Testis (tissue), 3 donors: ENCODE results near the gene SGPP2. TPM values are rescaled to one million over a fixed set of nuclear protein-coding genes. Genes with fewer than 3 reads are reported as not detected.
"Not testable (repeated sequence)": the region's sequence is repeated elsewhere in the genome, so short reads cannot be mapped to it uniquely, and the experiment has no call there.

ENCODE experiments used
- DNase-seq: peaks from one replicate; pipeline ENCODE4 v3.0.0-alpha.2; 2019
- H3K27ac ChIP-seq, 2 donors: fragments of 200-600 bp; sonication (generic); one replicate each; pipeline ENCODE4 v1.5.1; 2019
- H3K27me3 ChIP-seq: fragments of 200-600 bp; sonication (generic); one replicate; pipeline ENCODE4 v1.5.1; 2019
- H3K36me3 ChIP-seq: fragments of 200-600 bp; sonication (generic); one replicate; pipeline ENCODE4 v1.5.1; 2017; ENCODE audit warnings: low read depth; ENCODE audit errors: missing control alignments
- H3K4me1 ChIP-seq: fragments of 200-600 bp; sonication (generic); one replicate; pipeline ENCODE4 v1.5.1; 2019
- H3K4me3 ChIP-seq, 2 donors: fragments of 200-600 bp; sonication (generic); one replicate each; pipeline ENCODE4 v1.5.1; 2017 to 2019
- H3K9me3 ChIP-seq: fragments of 200-600 bp; sonication (generic); one replicate; pipeline ENCODE4 v1.5.1; 2017
- POLR2A ChIP-seq: fragments of 450-650 bp; IDR thresholded peaks from one replicate; pipeline ENCODE4 v1.6.1; 2017; ENCODE audit warnings: antibody characterized with exemption, mild to moderate bottlenecking, moderate library complexity
- WGBS, 2 donors: methylation state at CpG; one replicate each; pipeline ENCODE4 v1.1.5; 2018; 5-methylcytosine and 5-hydroxymethylcytosine counted together
- intact Hi-C: fragments of 100-400 bp; cut with DNase I; formaldehyde crosslinking; loops from one replicate; pipeline ENCODE4 v1.15.1; 2023; ENCODE audit warnings: low total_unique reads
- polyA plus RNA-seq: library from polyadenylated mRNA; stranded (reverse); fragments of 350-450 nt; fragmentation: Illumina TruSeq; extraction: RNeasy Lipid Tissue Mini Kit (QIAGEN cat#74804); gene quantifications from one replicate; pipeline ENCODE4 v1.2.3, GENCODE V29; 2014; ENCODE audit warnings: low read depth, low replicate concordance; ENCODE audit not compliant: insufficient read depth
- total RNA-seq, 2 donors: library from RNA; depleted of rRNA; stranded (reverse); fragments of >200 nt; gene quantifications; one replicate each; pipeline ENCODE4 v1.2.3, GENCODE V29; 2016
- TF ChIP-seq, protein P1 (sequence below), 3 experiments: fragments of 450-650 bp in 2 of 3; fragments of 200-600 bp in 1 of 3; sonication (generic) in 1 of 3; IDR thresholded peaks; one replicate each; pipeline ENCODE4 v1.5.1; 2016 to 2019; ENCODE audit warnings: antibody characterized with exemption in 3 of 3, mild to moderate bottlenecking in 2 of 3, moderate library complexity in 1 of 3

Gene SGPP2
- total and polyA plus RNA-seq, 3 donors from 2014 or later: 3.0 to 5.9 (median 3.1) TPM

DNA sequence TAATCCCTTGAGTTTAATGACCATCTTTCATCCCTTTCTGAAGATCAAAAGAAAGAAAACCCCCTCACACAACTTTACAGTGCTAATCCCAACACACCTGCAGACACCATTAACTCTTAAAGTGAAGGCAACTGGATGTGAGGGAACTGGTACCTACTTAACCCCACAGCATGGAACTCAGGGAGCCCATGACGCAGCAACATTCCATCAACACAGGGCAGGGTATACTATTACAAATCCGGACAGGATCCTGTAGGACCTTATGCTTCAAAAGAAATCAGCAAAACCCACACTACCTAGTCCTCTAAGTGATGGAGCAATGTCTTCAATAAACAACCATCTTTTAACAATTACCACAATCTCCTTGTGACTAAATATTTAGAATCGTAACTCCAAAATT, 153.0 kb downstream of the SGPP2 start:
- H3K4me3 ChIP-seq: no peak overlapping the region
- TF ChIP-seq POLR2A: no peak
- TF ChIP-seq, protein P1, sequence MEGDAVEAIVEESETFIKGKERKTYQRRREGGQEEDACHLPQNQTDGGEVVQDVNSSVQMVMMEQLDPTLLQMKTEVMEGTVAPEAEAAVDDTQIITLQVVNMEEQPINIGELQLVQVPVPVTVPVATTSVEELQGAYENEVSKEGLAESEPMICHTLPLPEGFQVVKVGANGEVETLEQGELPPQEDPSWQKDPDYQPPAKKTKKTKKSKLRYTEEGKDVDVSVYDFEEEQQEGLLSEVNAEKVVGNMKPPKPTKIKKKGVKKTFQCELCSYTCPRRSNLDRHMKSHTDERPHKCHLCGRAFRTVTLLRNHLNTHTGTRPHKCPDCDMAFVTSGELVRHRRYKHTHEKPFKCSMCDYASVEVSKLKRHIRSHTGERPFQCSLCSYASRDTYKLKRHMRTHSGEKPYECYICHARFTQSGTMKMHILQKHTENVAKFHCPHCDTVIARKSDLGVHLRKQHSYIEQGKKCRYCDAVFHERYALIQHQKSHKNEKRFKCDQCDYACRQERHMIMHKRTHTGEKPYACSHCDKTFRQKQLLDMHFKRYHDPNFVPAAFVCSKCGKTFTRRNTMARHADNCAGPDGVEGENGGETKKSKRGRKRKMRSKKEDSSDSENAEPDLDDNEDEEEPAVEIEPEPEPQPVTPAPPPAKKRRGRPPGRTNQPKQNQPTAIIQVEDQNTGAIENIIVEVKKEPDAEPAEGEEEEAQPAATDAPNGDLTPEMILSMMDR (IDR thresholded peaks at IDR 0.05): no peak
- no peaks in the 10 kb centered on the region for H3K36me3 ChIP-seq
- 74 to 93% methylated on average over 3 of the region's 3 CpGs for WGBS, 2 donors
- intact Hi-C loops: no loop called here
- H3K4me1 ChIP-seq: peaks cover 9% of the 10 kb centered on the region
- no peaks in the 10 kb centered on the region for H3K9me3 ChIP-seq
- no peak for DNase-seq
- H3K27ac ChIP-seq: no peak overlapping the region
- no peaks in the 10 kb centered on the region for H3K27me3 ChIP-seq

DNA sequence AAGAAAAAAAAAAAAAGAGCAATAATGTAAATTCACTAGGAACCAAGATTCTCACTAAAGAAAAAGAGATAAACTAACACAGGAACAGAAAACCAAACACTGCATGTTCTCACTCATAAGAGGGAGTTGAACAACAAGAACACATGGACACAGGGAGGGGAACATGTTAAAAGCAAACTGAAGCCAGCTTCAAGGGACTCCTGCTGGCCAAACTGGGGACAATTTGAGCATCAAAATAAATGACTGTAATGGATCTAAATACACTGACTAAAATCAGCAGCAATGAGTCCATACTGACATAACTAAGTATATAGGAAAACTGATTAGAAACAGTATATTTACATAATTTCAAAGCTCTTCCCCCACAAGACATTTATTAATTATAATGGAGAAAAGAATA, 158.6 kb downstream of the SGPP2 start:
- Histone ChIP-seq H3K36me3 (no peaks in the 10 kb centered on the region), H3K4me1 (no peaks in the 10 kb centered on the region), H3K27ac (no peak overlapping the region), H3K27me3 (no peaks in the 10 kb centered on the region), H3K9me3 (no peaks in the 10 kb centered on the region), H3K4me3 (no peak overlapping the region)
- no peak for TF ChIP-seq POLR2A
- TF ChIP-seq, protein P1 (IDR thresholded peaks at IDR 0.05): no peak
- DNase-seq: no peak
- intact Hi-C loops: no loop called here

DNA sequence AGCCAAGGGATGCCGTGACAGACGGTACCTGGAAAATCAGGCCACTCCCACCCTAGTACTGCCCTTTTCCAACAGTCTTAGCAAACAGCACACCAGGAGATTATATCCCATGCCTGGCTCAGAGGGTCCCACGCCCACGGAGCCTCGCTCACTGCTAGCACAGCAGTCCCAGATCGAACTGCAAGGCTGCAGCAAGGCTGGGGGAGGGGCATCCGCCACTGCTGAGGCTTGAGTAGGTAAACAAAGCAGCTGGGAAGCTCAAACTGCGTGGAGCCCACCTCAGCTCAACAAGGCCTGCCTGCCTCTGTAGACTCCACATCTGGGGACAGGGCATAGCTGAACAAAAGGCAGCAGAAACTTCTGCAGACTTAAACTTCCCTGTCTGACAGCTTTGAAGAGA, 160.2 kb downstream of the SGPP2 start:
- intact Hi-C loops, H3K27me3 ChIP-seq, H3K4me3 ChIP-seq, DNase-seq, H3K4me1 ChIP-seq, H3K36me3 ChIP-seq, H3K9me3 ChIP-seq, H3K27ac ChIP-seq: not testable (repeated sequence)
- 92 to 97% methylated on average over 6 to 8 of the region's 8 CpGs for WGBS, 2 donors

DNA sequence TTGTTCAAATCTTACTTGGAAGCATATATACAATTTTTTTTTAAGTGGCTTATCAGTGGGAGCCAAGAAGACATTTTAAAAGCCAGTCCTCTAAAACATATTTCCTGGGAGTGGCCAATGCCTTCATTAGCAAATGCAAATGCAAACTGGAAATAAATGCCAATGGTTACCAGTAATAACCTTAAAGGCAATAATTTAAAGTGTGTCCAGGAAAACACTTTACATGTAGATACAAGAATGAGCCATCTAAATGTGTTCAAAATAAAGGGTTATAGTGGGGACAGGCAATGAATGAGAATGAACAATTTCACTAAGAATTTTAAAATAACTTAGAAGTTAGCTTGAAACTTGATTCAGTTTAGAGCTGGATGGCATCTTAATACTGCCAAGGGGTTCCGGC, 167.3 kb downstream of the SGPP2 start:
- 93 to 97% methylated on average over 1 of the region's 1 CpG for WGBS, 2 donors
- no peak for DNase-seq
- no peaks in the 10 kb centered on the region for H3K4me1 ChIP-seq
- intact Hi-C loops: no loop called here
- no peak overlapping the region for H3K27ac ChIP-seq
- no peak overlapping the region for H3K4me3 ChIP-seq
- no peaks in the 10 kb centered on the region for H3K9me3 ChIP-seq
- no peaks in the 10 kb centered on the region for H3K27me3 ChIP-seq
- TF ChIP-seq, protein P1 (IDR thresholded peaks at IDR 0.05): no peak
- TF ChIP-seq POLR2A: no peak
- H3K36me3 ChIP-seq: no peaks in the 10 kb centered on the region

DNA sequence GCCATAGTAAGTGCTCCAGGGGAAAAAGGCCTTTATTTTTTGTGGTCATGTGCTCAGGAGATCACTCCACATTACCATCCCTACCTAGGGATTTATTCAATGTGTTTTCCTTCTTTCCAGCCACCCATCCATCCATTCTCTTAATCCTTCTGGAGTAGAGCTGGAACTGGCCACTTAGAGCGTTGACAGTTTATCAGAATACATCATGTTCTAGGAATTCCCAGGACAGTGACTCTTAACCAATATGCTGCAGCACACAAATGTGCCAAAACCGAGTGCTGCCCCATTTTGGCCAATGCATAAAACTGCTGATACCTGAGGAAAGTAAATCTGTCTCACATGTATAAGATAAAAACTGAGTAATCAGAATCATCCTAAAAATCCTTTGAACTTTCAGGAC, 167.8 kb downstream of the SGPP2 start:
- Histone ChIP-seq H3K27ac (no peak overlapping the region), H3K27me3 (no peaks in the 10 kb centered on the region)
- 73 to 78% methylated on average over 2 of the region's 2 CpGs for WGBS, 2 donors

More for the DNA sequence above, 167.8 kb downstream of the SGPP2 start:
- intact Hi-C loops: no loop called here
- Histone ChIP-seq H3K4me1 (no peaks in the 10 kb centered on the region), H3K9me3 (no peaks in the 10 kb centered on the region), H3K4me3 (no peak overlapping the region), H3K36me3 (no peaks in the 10 kb centered on the region)
- no peak for DNase-seq
- TF ChIP-seq, protein P1 (IDR thresholded peaks at IDR 0.05): no peak
- TF ChIP-seq POLR2A: no peak
